DMS 273 (cell line): Measurements from ENCODE around the gene EIF3A.
"Not testable (repeated sequence)": the region's sequence is repeated elsewhere in the genome, so short reads cannot be mapped to it uniquely, and the experiment has no call there.

ENCODE experiments used
- DNase-seq: peaks from one replicate; lab custom pipeline; 2025; ENCODE audit not compliant: unreplicated experiment; lab: John Stamatoyannopoulos, UW

EIF3A gene

GRCh38 chr10:119049777-119050176, 30.8 kb downstream of the EIF3A start:
- DNase-seq: no peak

- no peak for DNase-seq
Measured at GRCh38 chr10:119049361-119049760, 31.3 kb downstream of the EIF3A start.

DNA sequence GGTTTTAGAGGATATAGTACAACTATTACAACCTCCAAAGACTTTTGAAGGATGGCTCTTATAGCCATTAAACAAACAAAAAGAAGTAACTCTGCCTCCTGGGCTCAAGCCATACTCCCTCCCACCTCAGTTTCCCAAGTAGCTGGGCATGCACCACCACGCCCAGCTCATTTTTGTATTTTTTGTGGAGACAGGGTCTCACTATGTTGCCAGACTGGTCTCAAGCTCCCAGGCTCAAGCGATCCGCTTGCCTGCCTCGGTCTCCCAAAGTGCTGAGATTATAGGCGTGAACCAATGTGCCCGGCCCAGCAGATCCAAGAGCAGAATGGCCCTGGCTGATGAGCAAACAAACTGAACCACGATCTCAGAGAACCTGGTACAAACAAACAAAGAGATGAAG, 35.1 kb downstream of the EIF3A start:
- DNase-seq: no peak

DNA sequence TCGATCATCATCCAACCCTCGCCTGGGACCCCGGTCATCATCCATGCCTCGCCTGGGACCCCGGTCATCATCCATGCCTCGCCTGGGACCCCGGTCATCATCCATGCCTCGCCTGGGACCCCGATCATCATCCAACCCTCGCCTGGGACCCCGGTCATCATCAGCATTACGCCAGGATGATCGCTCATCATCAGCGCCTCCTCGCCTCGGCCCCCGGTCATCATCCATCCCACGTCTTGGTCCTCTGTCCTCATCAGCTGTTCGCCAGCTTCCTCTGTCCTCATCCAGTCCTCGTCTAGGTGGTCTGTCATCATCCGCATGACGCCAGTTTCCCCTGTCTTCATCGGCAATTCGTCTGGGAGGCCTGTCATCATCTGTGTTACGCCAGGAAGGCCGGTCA, 38.4 kb downstream of the EIF3A start:
- DNase-seq: no peak

- no peak for DNase-seq
Measured at GRCh38 chr10:119041326-119041725, 39.3 kb downstream of the EIF3A start.

- no peak for DNase-seq
Measured at GRCh38 chr10:119039161-119039560, 41.5 kb downstream of the EIF3A start.

DNA sequence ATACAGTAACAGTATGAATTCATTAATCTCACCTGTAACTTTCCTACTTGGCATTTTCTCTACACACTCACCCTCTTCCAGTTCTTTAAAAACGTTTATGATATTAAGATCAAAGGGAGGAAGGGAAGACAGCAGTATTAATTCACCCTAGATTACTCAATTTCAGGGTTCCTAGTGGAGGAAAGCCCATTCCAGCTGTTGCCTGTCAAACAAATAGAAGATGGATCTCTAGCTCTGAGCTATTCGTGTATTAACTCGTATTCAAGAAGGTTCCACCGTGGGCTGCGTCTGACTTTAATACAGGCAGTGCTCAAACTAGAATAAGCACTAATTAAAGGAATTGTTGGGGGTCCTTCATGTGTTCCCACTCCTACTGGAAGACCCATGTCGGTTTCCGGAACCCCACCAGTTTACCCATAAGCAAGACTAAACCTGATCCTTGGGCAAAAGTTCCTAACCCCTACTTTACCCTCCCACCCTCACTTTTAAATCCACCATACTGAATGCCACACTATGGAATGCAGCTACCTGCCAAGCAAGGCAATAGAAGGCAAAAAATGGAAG, 49.0 kb downstream of the EIF3A start:
- DNase-seq: peak; percentile 56

- DNase-seq: peak; percentile 86
Measured at GRCh38 chr10:119030421-119031250, 50.0 kb downstream of the EIF3A start.

DNA sequence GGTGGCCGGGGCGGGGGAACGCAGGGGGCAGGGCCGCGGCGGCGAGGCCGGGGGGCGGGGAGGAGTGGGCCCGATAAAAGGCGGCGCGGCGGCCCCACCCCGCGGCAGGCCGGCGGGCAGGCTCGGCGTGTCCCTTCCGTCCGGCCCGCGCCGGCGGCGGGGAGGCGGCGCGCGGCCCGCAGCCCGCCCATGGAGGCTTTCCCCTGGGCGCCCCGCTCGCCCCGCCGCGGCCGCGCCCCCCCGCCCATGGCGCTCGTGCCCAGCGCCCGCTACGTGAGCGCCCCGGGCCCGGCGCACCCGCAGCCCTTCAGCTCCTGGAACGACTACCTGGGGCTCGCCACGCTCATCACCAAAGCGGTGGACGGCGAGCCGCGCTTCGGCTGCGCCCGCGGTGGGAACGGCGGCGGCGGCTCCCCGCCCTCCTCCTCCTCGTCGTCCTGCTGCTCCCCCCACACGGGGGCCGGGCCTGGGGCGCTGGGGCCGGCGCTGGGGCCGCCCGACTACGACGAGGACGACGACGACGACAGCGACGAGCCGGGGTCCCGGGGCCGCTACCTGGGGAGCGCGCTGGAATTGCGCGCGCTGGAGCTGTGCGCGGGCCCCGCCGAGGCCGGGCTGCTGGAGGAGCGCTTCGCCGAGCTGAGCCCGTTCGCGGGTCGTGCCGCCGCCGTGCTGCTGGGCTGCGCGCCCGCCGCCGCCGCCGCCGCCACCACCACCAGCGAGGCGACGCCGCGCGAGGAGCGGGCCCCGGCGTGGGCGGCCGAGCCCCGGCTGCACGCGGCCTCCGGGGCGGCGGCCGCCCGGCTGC, 50.8 kb downstream of the EIF3A start, which contains the start of gene NANOS1:
Gene NANOS1 (plus strand): TSS at position 102 of the 808 bp plus-strand sequence. CDS start 88 bp downstream, at position 190.
- peak; percentile 82 for DNase-seq

GRCh38 chr10:119028900-119029612, 51.6 kb downstream of the EIF3A start:
- DNase-seq: peak; percentile 96

GRCh38 chr10:119028445-119028899, 52.1 kb downstream of the EIF3A start:
- not testable (repeated sequence) for DNase-seq

GRCh38 chr10:119026301-119027110, 54.1 kb downstream of the EIF3A start:
- no peak for DNase-seq

GRCh38 chr10:119025776-119026175, 54.8 kb downstream of the EIF3A start:
- peak; percentile 32 for DNase-seq

- DNase-seq: peak; percentile 76
Measured at GRCh38 chr10:119025336-119025735, 55.3 kb downstream of the EIF3A start.

DNA sequence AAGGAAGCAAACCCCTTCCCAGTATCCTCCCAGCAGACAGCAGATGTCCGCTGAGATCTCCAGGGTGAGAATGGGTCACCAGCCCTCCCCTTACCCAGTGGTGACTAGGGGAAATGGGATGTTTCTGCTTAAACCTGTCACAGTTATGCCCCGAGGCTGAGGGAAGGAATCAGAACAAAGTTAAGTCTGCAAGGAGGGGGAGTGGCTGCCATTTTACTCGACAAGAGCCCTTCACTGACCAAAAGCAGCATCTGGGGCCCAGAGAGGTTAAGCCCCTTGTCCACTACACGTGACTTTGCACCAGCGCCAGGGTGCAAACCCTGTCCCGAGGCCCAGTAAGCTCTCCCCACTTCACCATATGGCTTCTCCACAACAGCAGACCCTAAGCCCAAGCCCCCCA, 55.7 kb downstream of the EIF3A start:
- DNase-seq: no peak

GRCh38 chr10:119023553-119023868, 57.1 kb downstream of the EIF3A start:
- DNase-seq: no peak

- DNase-seq: peak; percentile 77
Measured at GRCh38 chr10:119022846-119023552, 57.6 kb downstream of the EIF3A start.

- peak; percentile 51 for DNase-seq
Measured at GRCh38 chr10:119020627-119020946, 60.0 kb downstream of the EIF3A start.

GRCh38 chr10:119007211-119007574, 73.4 kb downstream of the EIF3A start:
- peak; percentile 58 for DNase-seq
